ENCODE results near the gene MGAT3. TPM values are rescaled to one million over a fixed set of nuclear protein-coding genes. Genes with fewer than 3 reads are reported as not detected.

MGAT3 gene
- total and polyA plus RNA-seq, 10 donors = 1.3 to 14.4 (median 9.1) TPM

GRCh38 chr22:39435616-39436015 lies 21.2 kb upstream of the MGAT3 start:
- Histone ChIP-seq H3K4me1 (peaks cover 15 to 76% (median 40%) of the 10 kb centered on the region in 6 donors), H3K27ac (no peak overlapping the region), H3K36me3 (peaks cover 0 to 43% (median 20%) of the 10 kb centered on the region in 6 donors), H3K9me3 (no peaks in the 10 kb centered on the region), H3K27me3 (replicated peaks in 1 of 7) (no peaks in the 10 kb centered on the region), H3K4me3 (no peak overlapping the region)
- intact Hi-C loops (cut with DNase I; ENCODE audit: low total_unique reads) = no loop called here
- WGBS, 5 donors = 84 to 95% (median 91%) methylated on average over 5 to 8 of the region's 8 CpGs
- TF ChIP-seq POLR2AphosphoS5 (IDR thresholded peaks at IDR 0.05) (peak in 1 of 3 donors; percentile 29), CTCF (IDR thresholded peaks at IDR 0.05 in 8 of 11, conservative IDR thresholded peaks at IDR 0.05 in 3 of 11) (no peak), POLR2A (IDR thresholded peaks at IDR 0.05) (no peak)
- DNase-seq = no peak

DNA sequence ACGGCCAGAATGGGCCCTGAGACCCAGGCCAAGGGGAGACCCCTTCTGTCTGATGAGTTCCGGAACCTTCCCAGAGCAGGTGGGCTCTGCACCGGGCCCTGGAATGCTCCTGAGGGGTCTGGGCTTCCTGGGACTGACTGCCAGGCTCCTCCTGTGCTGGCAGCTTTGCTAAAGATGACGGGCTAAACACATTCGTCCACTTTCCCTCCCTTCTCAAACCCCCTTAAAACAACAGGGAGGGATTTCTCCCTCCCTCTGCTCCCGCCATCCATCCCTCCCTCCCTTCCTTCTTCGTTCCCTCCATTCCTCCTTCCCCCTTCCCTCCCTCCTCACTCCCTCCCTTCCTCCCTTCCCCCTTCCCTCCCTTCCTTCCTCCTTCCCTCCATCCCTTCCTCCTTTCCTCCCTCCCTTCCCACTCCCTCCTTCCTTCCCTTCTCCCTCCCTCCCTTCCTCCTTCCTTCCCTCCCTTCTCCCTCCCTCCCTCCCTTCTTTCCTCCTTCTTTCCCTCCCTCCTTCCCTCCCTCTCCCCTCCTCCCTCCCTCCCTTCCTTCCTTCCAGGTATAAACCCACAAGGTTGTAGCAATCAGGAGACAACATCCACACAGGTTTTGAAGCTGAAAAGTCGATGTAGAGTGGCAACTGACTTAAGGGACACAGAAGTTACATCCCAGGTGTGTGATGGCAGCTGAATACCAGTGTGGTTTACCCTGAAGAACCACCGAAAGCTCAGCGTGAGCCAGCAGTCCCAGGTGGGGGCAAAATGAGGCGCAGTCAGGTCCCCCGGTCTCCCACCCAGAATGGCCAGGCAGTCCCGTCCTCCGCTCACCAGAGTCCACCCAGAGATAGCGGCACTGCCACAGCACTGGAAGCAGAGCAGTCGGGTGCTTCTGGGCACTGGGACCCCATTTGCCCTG lies 18.8 kb upstream of the MGAT3 start:
- Histone ChIP-seq H3K4me3 (peak overlapping the region in 1 of 8 donors; percentile 37), H3K27me3 (replicated peaks in 1 of 7) (no peaks in the 10 kb centered on the region), H3K36me3 (peaks cover 0 to 19% (median under 1%) of the 10 kb centered on the region in 6 donors), H3K27ac (peak overlapping the region in 5 of 8 donors; percentile 21 to 59 (median 27)), H3K4me1 (peaks cover 6 to 52% (median 23%) of the 10 kb centered on the region in 6 donors), H3K9me3 (no peaks in the 10 kb centered on the region)
- TF ChIP-seq POLR2AphosphoS5 (IDR thresholded peaks at IDR 0.05) (peak in 1 of 3 donors; percentile 41), CTCF (IDR thresholded peaks at IDR 0.05 in 8 of 11, conservative IDR thresholded peaks at IDR 0.05 in 3 of 11) (no peak)
- intact Hi-C loops (cut with DNase I; ENCODE audit: low total_unique reads) = no loop called here
- WGBS, 5 donors = 41 to 53% (median 47%) methylated on average over 10 to 16 of the region's 16 CpGs
- no peak for DNase-seq

DNA sequence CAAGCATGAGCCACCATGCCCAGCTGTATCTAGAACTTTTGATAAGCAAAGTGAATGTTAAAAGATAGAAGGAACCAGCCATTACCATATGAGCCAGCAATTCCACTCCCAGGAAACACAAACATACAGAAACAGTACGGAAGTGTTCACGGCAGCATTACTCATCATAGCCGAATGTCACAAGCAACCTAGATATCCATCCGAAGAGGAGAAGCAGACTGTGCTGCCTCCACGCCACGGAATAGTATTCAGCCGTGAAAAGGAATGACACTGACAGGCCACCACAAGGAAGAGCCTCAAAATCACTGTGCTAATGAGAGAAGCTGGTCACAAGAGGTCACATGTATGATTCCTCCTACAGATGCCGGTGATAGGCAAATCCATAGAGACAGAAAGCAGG lies 17.6 kb upstream of the MGAT3 start:
- intact Hi-C loops (cut with DNase I; ENCODE audit: low total_unique reads) = no loop called here
- Histone ChIP-seq H3K36me3 (peaks cover 0 to 8% (median 0%) of the 10 kb centered on the region in 6 donors), H3K27ac (peak overlapping the region in 2 of 8 donors; percentile 21 to 30), H3K4me3 (no peak overlapping the region), H3K4me1 (peaks cover 6 to 40% (median 20%) of the 10 kb centered on the region in 6 donors), H3K27me3 (replicated peaks in 1 of 7) (no peaks in the 10 kb centered on the region), H3K9me3 (no peaks in the 10 kb centered on the region)
- WGBS, 5 donors = 69 to 79% (median 71%) methylated on average over 8 of the region's 8 CpGs
- no peak for TF ChIP-seq CTCF (IDR thresholded peaks at IDR 0.05 in 8 of 11, conservative IDR thresholded peaks at IDR 0.05 in 3 of 11)
- no peak for TF ChIP-seq POLR2AphosphoS5 (IDR thresholded peaks at IDR 0.05)
- no peak for TF ChIP-seq POLR2A (IDR thresholded peaks at IDR 0.05)
- no peak for DNase-seq

DNA sequence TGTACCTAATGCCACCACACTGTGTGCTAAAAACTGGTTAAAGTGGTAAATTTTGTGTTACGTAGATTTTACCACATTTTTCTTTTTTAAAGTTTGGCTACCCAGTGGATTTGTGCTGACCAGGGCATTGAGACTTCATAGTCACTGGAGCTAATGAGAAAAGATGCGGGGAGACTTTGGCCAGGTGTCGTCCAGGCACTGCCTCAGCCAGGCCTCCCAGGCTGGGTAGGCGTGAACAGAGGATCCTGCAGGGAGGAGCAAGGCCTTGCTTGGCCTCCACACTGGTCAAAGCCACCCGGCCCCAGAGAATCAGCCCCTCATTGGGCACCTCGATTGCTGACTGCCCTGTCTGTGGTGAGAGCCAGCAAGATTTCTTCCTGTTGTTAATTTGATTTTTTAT lies 13.4 kb upstream of the MGAT3 start:
- peaks cover 8 to 50% (median 32%) of the 10 kb centered on the region in 6 donors for H3K4me1 ChIP-seq
- no peak overlapping the region for H3K4me3 ChIP-seq
- 84 to 91% (median 86%) methylated on average over 6 of the region's 6 CpGs for WGBS, 5 donors
- TF ChIP-seq POLR2A (IDR thresholded peaks at IDR 0.05) = no peak
- TF ChIP-seq POLR2AphosphoS5 (IDR thresholded peaks at IDR 0.05) = no peak
- TF ChIP-seq CTCF (IDR thresholded peaks at IDR 0.05 in 8 of 11, conservative IDR thresholded peaks at IDR 0.05 in 3 of 11) = no peak
- intact Hi-C loops (cut with DNase I; ENCODE audit: low total_unique reads) = no loop called here
- no peaks in the 10 kb centered on the region for H3K9me3 ChIP-seq
- DNase-seq = no peak
- H3K27ac ChIP-seq = no peak overlapping the region
- no peaks in the 10 kb centered on the region for H3K36me3 ChIP-seq
- H3K27me3 ChIP-seq (replicated peaks in 1 of 7) = no peaks in the 10 kb centered on the region

Measured in spleen (tissue), 11 donors.